Uterine smooth muscle cell (primary cell): ENCODE measurements around the gene SNRPE. TPM values are rescaled to one million over a fixed set of nuclear protein-coding genes. Genes with fewer than 3 reads are reported as not detected.

ENCODE experiments used
- total RNA-seq: library from RNA; depleted of rRNA; stranded (reverse); fragments of >200 nt; gene quantifications from 2 replicates; pipeline ENCODE4 v1.2.3, GENCODE V29; 2014

SNRPE gene
- 57.0 and 86.8 TPM in 2 replicates for total RNA-seq

GRCh38 chr1:203861379-203862184 lies at the start of gene SNRPE:
TSS of gene SNRPE (plus strand) at chr1:203861599. CDS start at chr1:203861660, 61 bp downstream.

Other genes starting within 250 kb of the SNRPE start
- gene ATP2B4, start 234.8 kb upstream of the SNRPE start, total RNA-seq: 186 TPM in 2 replicates
- gene LAX1, start 96.4 kb upstream of the SNRPE start, total RNA-seq: under 0.01 TPM in 1 of 2 replicates, not detected in the other
- 8.9 and 15.0 TPM in 2 replicates for gene ZBED6, start 66.0 kb upstream of the SNRPE start, total RNA-seq
- 89.2 and 96.2 TPM in 2 replicates for gene ZC3H11A, start 66.0 kb upstream of the SNRPE start, total RNA-seq
- gene SOX13, start 211.5 kb downstream of the SNRPE start, total RNA-seq: 3.0 and 4.5 TPM in 2 replicates